ENCODE results near the gene TNNI3K.

The TNNI3K gene

GRCh38 chr1:74570797-74571492, 335.8 kb downstream of the TNNI3K start:
- DNase-seq (ENCODE audit: low read depth): no peak

GRCh38 chr1:74571493-74571800, 336.3 kb downstream of the TNNI3K start:
- no peak for DNase-seq (ENCODE audit: low read depth)

GRCh38 chr1:74571891-74572290, 336.7 kb downstream of the TNNI3K start:
- DNase-seq (ENCODE audit: low read depth): no peak

- no peak for DNase-seq (ENCODE audit: low read depth)
Measured at GRCh38 chr1:74578101-74578500, 342.9 kb downstream of the TNNI3K start.

GRCh38 chr1:74579425-74579824, 344.2 kb downstream of the TNNI3K start:
- no peak for DNase-seq (ENCODE audit: low read depth)

GRCh38 chr1:74583397-74583796, 348.2 kb downstream of the TNNI3K start:
- no peak for DNase-seq (ENCODE audit: low read depth)

- DNase-seq (ENCODE audit: low read depth): no peak
Measured at GRCh38 chr1:74584185-74584584, 349.0 kb downstream of the TNNI3K start.

- DNase-seq (ENCODE audit: low read depth): no peak
Measured at GRCh38 chr1:74586253-74586897, 351.2 kb downstream of the TNNI3K start.

- DNase-seq (ENCODE audit: low read depth): no peak
Measured at GRCh38 chr1:74587888-74588287, 352.7 kb downstream of the TNNI3K start.

GRCh38 chr1:74590288-74590687, 355.1 kb downstream of the TNNI3K start:
- no peak for DNase-seq (ENCODE audit: low read depth)

- DNase-seq (ENCODE audit: low read depth): no peak
Measured at GRCh38 chr1:74591949-74592348, 356.8 kb downstream of the TNNI3K start.

GRCh38 chr1:74592580-74593355, 357.6 kb downstream of the TNNI3K start:
- DNase-seq (ENCODE audit: low read depth): no peak
